OCI-LY3 (cell line): ENCODE data around the gene SRSF6.

Experiments used
- EZH2phosphoT487 ChIP-seq: fragments of 200-600 bp; shearing (Covaris generic); IDR thresholded peaks from 2 replicates; pipeline ENCODE4 v1.6.1; 2018; ENCODE audit warnings: antibody characterized with exemption, mixed run types, low read depth
- TF ChIP-seq, protein P1 (sequence below): fragments of 200-600, 300-600 bp; sonication (generic); IDR thresholded peaks from 2 replicates; pipeline ENCODE4 v1.5.1; 2014; ENCODE audit warnings: antibody characterized with exemption, low read length, low read depth

DNA sequence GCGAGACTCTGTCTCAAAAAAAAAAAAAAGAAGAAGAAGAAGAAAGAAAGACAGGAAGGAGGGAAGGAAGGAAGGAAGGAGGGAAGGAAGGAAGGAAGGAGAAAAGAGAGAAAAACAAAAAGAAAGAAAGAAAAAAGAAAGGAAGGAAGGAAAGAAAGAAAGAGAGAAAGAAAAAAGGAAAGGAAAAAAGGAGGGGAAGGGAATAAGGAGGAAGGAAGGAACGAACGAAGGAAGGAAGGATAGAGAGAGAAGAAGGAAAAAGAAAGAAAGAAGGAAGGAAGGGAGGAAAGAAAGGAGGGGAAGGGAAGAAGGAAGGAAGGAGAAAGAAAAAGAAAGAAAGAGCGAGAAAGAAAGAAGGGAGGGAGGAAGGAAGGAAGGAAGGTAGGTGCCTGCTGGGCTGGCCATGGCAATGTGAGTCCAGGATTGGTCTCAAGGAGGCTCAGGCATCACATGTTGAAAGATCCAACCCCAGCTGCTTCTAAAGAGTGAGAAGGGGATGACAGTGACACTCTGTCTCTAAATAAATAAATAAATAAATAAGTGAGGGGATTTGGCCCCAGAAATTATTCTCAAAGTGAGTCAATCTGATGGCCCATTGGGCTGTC lies 24.3 kb upstream of the SRSF6 start:
- TF ChIP-seq, protein P1, sequence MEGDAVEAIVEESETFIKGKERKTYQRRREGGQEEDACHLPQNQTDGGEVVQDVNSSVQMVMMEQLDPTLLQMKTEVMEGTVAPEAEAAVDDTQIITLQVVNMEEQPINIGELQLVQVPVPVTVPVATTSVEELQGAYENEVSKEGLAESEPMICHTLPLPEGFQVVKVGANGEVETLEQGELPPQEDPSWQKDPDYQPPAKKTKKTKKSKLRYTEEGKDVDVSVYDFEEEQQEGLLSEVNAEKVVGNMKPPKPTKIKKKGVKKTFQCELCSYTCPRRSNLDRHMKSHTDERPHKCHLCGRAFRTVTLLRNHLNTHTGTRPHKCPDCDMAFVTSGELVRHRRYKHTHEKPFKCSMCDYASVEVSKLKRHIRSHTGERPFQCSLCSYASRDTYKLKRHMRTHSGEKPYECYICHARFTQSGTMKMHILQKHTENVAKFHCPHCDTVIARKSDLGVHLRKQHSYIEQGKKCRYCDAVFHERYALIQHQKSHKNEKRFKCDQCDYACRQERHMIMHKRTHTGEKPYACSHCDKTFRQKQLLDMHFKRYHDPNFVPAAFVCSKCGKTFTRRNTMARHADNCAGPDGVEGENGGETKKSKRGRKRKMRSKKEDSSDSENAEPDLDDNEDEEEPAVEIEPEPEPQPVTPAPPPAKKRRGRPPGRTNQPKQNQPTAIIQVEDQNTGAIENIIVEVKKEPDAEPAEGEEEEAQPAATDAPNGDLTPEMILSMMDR: no peak
- TF ChIP-seq EZH2phosphoT487: no peak
